ENCODE data around the gene LRRC30.
"Not testable (repeated sequence)": the region's sequence is repeated elsewhere in the genome, so short reads cannot be mapped to it uniquely, and the experiment has no call there.

Gene LRRC30

DNA sequence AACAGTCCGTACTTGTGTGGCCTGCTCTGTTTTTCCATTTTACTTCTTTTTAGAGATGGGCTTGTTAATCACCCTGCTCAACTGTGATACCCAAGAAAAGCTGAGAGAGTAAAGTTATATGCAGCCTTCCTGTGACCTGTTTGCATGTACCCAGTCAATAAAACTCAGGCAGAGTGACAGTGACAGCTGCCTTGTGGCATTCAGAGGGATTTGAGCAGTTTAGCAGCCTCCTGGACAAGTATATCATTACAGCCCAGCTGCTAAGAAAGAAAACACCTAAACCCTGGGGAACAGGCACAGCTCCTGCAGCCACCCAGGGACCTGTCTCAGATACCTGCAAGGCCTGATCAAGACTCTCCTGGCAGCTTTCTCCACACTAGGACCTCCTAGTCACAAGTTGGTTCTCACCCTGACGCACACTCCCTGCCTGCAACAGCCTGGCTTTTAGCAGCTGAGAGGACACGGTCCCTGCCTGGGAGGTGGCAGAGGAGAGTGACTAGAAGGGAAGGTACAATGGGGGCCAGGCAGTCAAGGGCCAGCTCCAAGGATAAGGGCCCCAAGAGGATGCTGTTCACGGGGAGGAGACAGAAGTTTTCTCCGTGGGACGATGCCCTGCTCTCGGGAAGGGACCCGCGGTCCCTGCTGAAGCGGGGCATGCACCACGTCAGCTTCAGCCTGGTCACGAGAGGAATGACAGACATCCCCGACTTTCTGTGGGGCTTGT is at the start of gene LRRC30:
TSS of gene LRRC30 (plus strand) at position 464 of the 724 bp plus-strand sequence. CDS start at position 514, 50 bp downstream.
- no peak for FAIRE-seq

DNA sequence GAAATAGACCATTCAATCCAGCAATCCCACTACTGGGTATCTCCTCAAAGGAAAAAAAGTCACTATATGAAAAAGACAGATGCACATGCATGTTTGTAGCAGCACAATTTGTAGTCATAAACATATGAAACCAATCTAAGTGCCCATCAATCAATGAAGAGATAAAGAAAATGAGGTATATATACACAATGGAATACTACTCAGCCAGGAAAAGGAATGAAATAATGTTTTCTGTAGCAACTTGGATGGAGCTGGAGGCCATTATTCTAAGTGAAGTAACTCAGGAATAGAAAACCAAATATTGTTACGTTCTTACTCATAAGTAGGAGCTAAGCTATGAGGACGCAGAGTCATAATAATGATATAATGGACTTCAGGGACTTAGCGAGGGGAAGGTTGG is 45.2 kb upstream of the LRRC30 start:
- no peak for FAIRE-seq

DNA sequence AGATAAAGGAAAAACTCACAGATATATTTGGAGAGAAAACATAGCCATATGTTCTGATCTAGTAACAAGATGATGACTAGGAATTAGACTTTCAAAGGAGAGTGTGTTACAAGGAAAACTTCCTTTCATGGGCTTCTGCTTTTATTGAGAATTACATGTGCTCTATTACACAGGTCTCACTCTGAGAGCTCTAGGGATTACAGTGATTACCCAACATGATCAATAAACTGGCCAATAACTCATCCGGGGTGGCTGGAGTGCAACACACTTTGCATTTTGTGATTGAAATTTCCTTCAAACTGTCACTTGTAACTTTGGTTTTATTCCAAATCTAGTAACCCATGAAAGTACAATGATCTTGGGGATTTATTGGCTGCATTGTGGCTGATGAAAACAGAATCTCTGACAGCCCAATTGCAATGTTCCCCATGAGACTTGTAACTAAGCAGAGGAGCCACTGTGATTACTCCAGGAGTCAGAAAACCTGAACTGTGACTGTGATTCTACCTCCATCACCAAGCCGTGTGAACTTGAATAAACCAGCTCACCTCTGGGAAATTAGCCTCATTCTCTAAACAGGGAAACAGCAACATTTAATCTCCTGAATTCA is 40.2 kb upstream of the LRRC30 start:
- FAIRE-seq = no peak

- no peak for FAIRE-seq
These were observed 39.2 kb upstream of the LRRC30 start for GRCh38 chr18:7191736-7192135.

GRCh38 chr18:7195266-7195665 is 35.6 kb upstream of the LRRC30 start:
- no peak for FAIRE-seq

GRCh38 chr18:7196421-7196820 is 34.5 kb upstream of the LRRC30 start:
- no peak for FAIRE-seq

DNA sequence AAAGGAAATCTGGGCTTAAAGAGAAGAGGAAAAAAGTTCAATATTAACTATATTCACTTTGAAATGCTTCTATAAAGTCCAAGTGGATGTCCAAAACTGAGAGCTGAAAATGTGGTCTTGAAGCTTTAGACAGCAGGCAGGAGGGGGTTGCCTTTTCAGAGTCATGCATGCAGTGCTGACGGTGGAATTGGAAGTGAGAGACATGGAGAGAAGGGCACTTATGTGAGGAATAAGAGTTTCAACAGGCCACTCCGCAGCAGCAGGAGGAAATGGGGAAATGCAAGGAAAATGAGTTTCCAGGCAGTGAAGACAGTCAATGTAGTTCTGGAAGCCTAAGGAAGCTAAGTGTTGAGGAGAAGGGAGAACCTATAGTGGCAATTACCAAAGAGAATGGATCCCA is 33.0 kb upstream of the LRRC30 start:
- no peak for FAIRE-seq

DNA sequence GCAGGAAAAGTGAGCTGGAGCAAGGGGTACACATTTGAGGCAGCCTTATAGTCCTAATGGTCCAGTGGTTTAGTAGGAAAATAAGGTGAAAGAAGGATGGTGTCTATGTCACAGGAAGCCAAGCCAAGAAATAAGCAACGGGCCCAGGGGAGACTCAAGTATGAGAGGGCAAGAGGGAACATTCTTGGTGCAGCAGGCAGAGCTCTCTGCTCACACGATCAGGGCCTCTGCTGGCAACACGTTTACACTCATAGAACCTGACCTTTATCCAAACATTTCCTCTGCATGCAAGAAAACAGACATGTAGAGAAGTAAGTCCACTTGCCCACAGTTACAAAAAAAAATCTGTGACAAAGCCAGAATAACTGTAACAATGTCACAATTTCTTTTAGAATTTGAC is 32.6 kb upstream of the LRRC30 start:
- FAIRE-seq = no peak

DNA sequence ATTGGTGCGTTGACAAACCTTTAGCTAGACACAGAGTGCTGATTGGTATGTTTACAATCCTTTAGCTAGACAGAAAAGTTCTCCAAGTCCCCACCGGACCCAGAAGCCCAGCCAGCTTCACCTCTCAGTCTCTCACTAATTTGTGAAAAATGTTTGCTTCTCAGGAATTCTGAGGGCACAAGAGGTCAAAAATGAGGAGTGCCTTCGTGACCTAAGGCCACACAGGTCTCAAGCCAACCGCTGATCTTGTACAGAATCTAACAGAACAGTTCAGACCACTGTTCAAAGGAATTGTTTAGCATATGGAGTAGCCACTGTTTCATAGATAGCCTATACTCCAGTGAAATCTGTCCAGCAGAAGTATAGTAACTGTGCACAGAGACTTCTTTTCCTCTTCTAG is 29.8 kb upstream of the LRRC30 start:
- no peak for FAIRE-seq

GRCh38 chr18:7202169-7202568 is 28.7 kb upstream of the LRRC30 start:
- FAIRE-seq = no peak

- FAIRE-seq = not testable (repeated sequence)
These were observed 27.3 kb upstream of the LRRC30 start for GRCh38 chr18:7203601-7204000.

GRCh38 chr18:7205346-7205745 is 25.5 kb upstream of the LRRC30 start:
- no peak for FAIRE-seq

- FAIRE-seq = no peak
These were observed 24.7 kb upstream of the LRRC30 start for GRCh38 chr18:7206217-7206616.

DNA sequence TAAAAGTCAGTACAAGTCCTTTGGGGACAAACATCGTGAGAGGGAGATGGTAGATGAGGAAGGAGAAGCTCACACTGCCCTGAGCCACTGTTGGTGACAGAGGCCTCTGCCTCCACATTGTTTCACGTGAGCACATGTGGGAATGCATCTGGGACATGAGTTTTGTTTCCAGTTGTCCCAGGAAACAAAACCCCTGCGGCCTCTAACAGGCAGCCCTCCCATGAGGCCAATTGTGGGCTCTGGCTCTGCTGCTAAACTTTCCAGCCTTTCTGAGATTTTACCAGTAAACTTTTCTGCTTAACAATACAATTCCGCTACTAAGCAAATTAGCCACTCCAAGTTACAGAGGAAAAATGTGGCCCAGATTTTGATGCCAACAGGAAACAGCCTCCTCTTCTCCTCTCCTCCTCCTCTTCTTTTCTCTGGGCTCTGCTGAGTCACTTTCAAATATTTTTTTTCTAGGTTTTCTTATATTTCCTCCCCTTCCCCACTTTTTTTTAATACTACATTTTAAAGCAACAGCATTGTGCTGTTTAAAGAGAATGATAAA is 23.4 kb upstream of the LRRC30 start:
- no peak for FAIRE-seq

DNA sequence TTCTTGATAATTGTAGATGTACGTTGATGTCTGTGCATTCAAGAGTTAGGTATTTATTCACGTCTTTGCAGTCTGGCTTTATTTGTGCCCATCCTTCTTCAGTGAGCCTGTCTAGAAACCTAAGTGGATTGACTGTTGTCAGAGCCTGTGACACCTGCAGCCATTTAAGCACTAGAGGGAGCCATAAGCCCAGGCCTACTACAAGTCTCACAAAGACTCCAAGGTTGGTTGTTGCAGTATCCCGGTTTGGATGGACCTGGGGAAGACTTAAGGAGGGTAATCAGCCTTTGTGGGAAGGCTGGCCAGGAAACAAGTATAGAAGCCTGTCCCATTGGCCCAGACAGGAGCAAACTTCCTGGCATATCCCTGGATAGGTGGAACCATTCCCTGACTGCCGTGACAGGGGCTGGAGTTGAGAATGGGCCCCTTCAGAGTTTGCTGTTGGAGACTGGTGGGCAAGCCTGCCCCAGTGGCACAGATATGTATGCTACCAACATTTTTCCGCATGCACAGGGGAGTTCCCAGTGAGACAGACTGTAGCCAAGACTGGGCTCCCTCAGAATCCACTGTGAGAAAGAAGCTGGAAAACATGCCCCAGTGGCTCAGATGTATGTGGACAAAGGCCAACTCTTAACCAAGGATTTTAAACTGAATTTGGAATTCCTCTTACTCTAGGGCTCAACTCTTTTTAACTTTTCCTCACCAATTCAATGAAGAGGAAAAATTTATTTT is 9.3 kb upstream of the LRRC30 start:
- no peak for FAIRE-seq

GRCh38 chr18:7224198-7224597 is 6.7 kb upstream of the LRRC30 start:
- no peak for FAIRE-seq

GRCh38 chr18:7232218-7232617 is 1.3 kb downstream of the LRRC30 start:
- FAIRE-seq = no peak

GRCh38 chr18:7233134-7233810 is 2.4 kb downstream of the LRRC30 start:
- no peak for FAIRE-seq

- FAIRE-seq = no peak
These were observed 3.2 kb downstream of the LRRC30 start for GRCh38 chr18:7234091-7234490.

DNA sequence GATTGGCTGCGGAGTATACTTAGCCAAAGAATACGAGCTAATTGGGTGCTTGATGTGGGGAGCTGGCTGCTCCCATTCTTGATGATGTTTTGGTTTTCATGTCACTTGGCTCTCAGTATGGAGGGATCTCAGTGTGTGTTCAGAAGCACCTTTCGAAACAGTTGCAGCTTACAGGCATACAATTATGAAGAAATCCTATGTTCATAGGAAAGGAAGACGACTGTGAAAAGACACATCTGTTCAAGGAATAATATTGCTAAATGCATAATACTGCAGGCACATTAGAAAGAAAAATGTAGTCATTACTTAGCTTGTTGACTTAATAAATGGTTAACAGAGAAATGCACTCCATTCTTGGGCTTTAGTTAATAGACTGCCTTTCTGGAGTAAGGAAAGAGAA is 4.1 kb downstream of the LRRC30 start:
- no peak for FAIRE-seq

DNA sequence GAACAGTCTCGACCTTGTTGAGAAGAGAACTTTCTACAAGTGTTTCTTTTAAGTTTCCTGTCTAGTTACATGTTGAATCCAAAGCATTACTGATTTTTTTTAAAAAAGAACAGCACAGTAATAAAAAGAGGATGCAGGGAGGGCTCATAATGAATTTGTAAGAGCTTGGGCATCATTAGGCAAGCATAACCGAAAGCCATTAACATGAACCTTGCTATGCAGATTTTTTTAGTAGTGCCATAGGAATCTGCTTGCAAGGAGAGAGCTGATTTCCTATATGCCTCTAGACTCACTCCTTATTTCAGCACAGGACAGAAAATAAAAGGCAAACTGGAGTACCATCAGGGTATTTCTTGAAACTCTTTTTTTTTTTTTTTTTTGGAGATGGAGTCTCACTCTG is 5.2 kb downstream of the LRRC30 start:
- no peak for FAIRE-seq

GRCh38 chr18:7236933-7237332 is 6.0 kb downstream of the LRRC30 start:
- no peak for FAIRE-seq

DNA sequence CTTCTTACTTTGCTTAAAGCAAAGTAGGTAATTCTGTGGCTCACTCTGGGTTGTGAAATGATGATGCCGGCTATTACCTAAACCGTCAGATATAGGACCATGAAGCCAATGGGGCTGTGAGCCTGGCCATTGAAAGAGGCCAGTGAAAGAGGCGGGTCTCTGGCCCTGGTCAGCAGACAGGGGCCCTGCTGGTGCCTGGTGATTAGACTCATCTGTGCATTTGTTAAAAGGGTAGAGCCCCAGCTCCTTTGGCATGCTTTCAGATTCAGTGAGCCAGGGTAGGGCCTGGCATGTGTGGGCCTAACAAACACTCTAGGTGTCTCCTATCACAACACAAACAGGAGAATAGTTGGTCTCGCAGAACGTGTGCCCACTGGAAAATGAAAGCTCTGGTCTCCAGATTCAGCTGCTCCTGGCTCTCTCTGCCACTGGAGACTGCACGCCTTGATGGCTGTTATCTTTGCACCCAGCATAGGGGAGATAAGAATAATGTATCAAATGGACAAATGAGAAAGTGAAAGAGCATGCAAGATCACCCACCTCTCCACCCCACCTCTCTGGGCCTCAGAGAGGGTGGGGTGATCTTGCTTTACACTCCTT is 6.9 kb downstream of the LRRC30 start:
- FAIRE-seq = no peak

Measured in G401.6 (cell line).